Upper lobe of right lung (tissue), 1 donor: ENCODE data around the gene SAMD3. TPM values are rescaled to one million over a fixed set of nuclear protein-coding genes. Genes with fewer than 3 reads are reported as not detected.
"Not testable (repeated sequence)": the region's sequence is repeated elsewhere in the genome, so short reads cannot be mapped to it uniquely, and the experiment has no call there.

ENCODE experiments used
- ATAC-seq: fragments of 200-7000 bp; cut with Tn5 transposase; one replicate; pipeline ENCODE4 v1.9.1; 2020; ENCODE audit warnings: mild to moderate bottlenecking, moderate library complexity
- DNase-seq: peaks from one replicate; pipeline ENCODE4 v3.0.0-alpha.2; 2020
- H3K27ac ChIP-seq: fragments of 200-600 bp; one replicate; pipeline ENCODE4 v1.8.0; 2022
- H3K27me3 ChIP-seq: fragments of 200-600 bp; one replicate; pipeline ENCODE4 v1.8.0; 2022; ENCODE audit warnings: mild to moderate bottlenecking
- H3K36me3 ChIP-seq: fragments of 200-600 bp; one replicate; pipeline ENCODE4 v1.8.0; 2022
- H3K4me1 ChIP-seq: fragments of 200-600 bp; one replicate; pipeline ENCODE4 v1.8.0; 2022
- H3K4me3 ChIP-seq: fragments of 200-600 bp; one replicate; pipeline ENCODE4 v1.8.0; 2022; ENCODE audit warnings: mild to moderate bottlenecking
- H3K9me3 ChIP-seq: fragments of 200-600 bp; one replicate; pipeline ENCODE4 v1.8.0; 2022
- intact Hi-C: fragments of 100-400 bp; cut with DNase I; formaldehyde crosslinking; loops from one replicate; pipeline ENCODE4 v1.11.0; 2022
- total RNA-seq: library from RNA; stranded (reverse); fragmentation: NEBNext Ultra II Directional; extraction: Animal tissue kit (Norgen Biotek cat#: 25700); gene quantifications from one replicate; pipeline ENCODE4 v1.2.1, GENCODE V29; 2021
- TF ChIP-seq, protein P1 (sequence below): fragments of 200-600 bp; IDR thresholded peaks from one replicate; pipeline ENCODE4 v1.8.0; 2022; ENCODE audit warnings: antibody characterized with exemption
- donor health status: DM: no; HTN: yes; CAD: no; lungs with severe emphysema.

SAMD3 gene
- total RNA-seq, 1 donor from 2014 or later = 5.2 TPM

DNA sequence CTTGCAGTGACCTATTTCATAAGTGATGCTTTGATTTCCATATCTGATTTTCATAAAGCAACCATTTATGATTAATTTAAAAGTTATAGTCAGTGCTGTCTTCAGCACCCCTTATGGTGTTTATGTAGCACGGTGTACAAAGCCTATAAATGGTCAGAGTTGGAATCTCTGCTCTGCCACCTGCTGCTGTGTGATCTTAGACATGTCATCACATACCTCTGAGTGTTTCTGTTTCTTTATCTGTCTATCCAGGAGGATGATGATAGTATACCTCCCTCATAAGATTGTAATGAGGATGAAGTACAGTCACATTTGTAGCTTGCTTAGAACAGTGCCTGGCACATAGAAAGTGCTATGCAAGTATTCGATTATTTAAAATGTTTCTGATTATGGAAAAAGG, 100.5 kb downstream of the SAMD3 start:
- TF ChIP-seq, protein P1, sequence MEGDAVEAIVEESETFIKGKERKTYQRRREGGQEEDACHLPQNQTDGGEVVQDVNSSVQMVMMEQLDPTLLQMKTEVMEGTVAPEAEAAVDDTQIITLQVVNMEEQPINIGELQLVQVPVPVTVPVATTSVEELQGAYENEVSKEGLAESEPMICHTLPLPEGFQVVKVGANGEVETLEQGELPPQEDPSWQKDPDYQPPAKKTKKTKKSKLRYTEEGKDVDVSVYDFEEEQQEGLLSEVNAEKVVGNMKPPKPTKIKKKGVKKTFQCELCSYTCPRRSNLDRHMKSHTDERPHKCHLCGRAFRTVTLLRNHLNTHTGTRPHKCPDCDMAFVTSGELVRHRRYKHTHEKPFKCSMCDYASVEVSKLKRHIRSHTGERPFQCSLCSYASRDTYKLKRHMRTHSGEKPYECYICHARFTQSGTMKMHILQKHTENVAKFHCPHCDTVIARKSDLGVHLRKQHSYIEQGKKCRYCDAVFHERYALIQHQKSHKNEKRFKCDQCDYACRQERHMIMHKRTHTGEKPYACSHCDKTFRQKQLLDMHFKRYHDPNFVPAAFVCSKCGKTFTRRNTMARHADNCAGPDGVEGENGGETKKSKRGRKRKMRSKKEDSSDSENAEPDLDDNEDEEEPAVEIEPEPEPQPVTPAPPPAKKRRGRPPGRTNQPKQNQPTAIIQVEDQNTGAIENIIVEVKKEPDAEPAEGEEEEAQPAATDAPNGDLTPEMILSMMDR = no peak
- DNase-seq = no peak

DNA sequence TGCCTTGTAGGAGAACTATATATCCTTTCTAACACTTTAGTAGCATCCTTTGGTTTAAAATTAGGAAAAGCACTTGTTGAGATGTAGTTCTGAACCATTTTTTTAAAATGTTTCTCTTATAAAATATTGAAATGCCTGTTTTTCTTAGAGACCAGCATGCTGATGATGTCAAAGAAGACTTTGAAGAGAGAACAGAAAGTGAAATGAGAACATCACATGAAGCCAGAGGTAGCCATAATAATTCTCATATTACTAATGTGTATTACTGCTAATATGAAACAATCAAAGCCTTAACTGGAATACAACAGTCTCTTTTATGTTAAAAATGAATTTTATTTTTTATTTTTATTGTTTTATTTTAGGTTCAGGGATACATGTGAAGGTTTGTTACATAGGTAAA, 102.0 kb downstream of the SAMD3 start:
- no peak for DNase-seq
- intact Hi-C loops = no loop called here
- no peak for ATAC-seq
- H3K4me3 ChIP-seq = no peak overlapping the region
- H3K36me3 ChIP-seq = no peaks in the 10 kb centered on the region
- H3K4me1 ChIP-seq = no peaks in the 10 kb centered on the region
- TF ChIP-seq, protein P1 = no peak
- no peak overlapping the region for H3K27ac ChIP-seq
- no peaks in the 10 kb centered on the region for H3K9me3 ChIP-seq
- H3K27me3 ChIP-seq = no peaks in the 10 kb centered on the region

More for the DNA sequence above, 100.5 kb downstream of the SAMD3 start:
- no peaks in the 10 kb centered on the region for H3K27me3 ChIP-seq
- no peaks in the 10 kb centered on the region for H3K9me3 ChIP-seq
- H3K27ac ChIP-seq = no peak overlapping the region
- H3K4me1 ChIP-seq = no peaks in the 10 kb centered on the region
- ATAC-seq = no peak
- no peaks in the 10 kb centered on the region for H3K36me3 ChIP-seq
- intact Hi-C loops = no loop called here
- H3K4me3 ChIP-seq = no peak overlapping the region

DNA sequence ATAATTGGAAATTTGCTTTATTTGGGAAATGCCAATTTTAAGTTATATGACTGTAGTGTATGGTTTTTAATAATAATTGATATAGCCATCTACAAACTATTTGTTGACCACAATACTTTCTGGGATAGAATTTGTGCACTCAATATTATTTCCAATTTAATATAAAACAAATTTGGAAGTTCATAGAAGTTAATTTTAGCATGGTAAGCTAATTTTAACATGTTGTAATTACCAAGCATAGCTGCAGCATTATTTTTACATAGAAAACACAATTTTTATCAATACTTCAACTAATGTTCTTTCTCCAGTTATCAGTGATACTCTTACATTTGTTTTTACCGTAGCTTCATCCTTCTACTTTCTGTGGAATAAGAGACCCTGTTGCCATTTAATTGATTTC, 103.5 kb downstream of the SAMD3 start:
- Histone ChIP-seq H3K4me3 (no peak overlapping the region), H3K9me3 (no peaks in the 10 kb centered on the region), H3K4me1 (no peaks in the 10 kb centered on the region), H3K27me3 (no peaks in the 10 kb centered on the region), H3K27ac (no peak overlapping the region), H3K36me3 (no peaks in the 10 kb centered on the region)
- DNase-seq (no peak), ATAC-seq (no peak)
- intact Hi-C loops = no loop called here
- TF ChIP-seq, protein P1 = no peak

DNA sequence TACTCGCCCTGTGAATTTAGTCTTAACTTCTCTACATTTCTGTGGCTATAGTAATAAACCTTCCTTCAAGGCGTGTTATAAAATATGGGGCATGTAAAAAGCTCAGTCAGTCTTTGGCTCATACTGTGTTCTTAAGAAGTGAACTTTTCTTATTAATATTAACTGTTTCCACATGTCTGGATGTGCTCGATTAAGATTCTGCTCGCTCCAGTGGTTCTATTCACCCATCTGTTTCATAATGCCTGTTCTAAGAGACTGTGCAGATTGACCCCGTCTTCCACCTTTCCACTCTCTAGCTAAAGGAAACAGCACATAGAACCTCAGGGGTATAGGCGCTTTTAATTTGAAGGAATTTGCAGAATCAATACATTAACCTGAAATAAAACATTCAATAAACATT, 104.5 kb downstream of the SAMD3 start:
- Histone ChIP-seq H3K27ac (no peak overlapping the region), H3K4me3 (no peak overlapping the region), H3K36me3 (no peaks in the 10 kb centered on the region), H3K9me3 (no peaks in the 10 kb centered on the region), H3K4me1 (no peaks in the 10 kb centered on the region), H3K27me3 (no peaks in the 10 kb centered on the region)
- TF ChIP-seq, protein P1 = no peak
- no peak for ATAC-seq
- DNase-seq = no peak
- intact Hi-C loops = no loop called here

- H3K27me3 ChIP-seq, intact Hi-C loops, ATAC-seq, H3K4me3 ChIP-seq, H3K4me1 ChIP-seq, H3K36me3 ChIP-seq, H3K9me3 ChIP-seq, DNase-seq, H3K27ac ChIP-seq: not testable (repeated sequence)
These were observed 105.5 kb downstream of the SAMD3 start for GRCh38 chr6:130117187-130117701.

DNA sequence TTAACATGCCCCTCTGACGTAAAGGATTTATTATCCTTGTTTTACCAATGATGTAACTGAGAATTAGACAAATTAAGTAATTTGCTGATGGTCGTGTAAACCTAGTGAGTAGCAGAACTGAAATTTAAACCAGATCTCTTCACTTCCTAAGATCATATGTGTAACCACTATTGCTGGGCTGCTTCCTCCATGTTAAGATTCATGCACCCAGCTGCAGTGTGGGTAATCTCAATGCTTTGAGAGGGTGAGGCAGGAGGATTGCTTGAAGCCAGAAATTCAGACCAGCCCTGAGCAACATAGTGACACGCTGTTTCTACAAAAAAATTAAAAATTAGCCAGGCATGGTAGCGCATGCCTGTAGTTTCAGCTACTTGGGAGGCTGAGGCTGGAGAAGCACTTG, 106.5 kb downstream of the SAMD3 start:
- intact Hi-C loops = no loop called here
- no peak for ATAC-seq
- Histone ChIP-seq H3K27me3 (no peaks in the 10 kb centered on the region), H3K4me1 (no peaks in the 10 kb centered on the region), H3K36me3 (no peaks in the 10 kb centered on the region), H3K4me3 (no peak overlapping the region), H3K27ac (no peak overlapping the region), H3K9me3 (no peaks in the 10 kb centered on the region)
- TF ChIP-seq, protein P1 = no peak
- no peak for DNase-seq
